Activated T-helper 1 cell treated with anti-CD3 and anti-CD28 coated beads, Interleukin-12 subunit alpha, Interleukin-12 subunit beta, Interleukin-2, Interleukin-4 antibody, amounts not matched to agents 30 ng/mL and 10 ng/mL and 1 ng/mL, durations not matched to agents 14 hours and 24 hours and 36 hours (primary cell): ENCODE measurements around the gene ETS1. TPM values are rescaled to one million over a fixed set of nuclear protein-coding genes. Genes with fewer than 3 reads are reported as not detected.

Source experiments
- DNase-seq: peaks from one replicate; pipeline ENCODE4 v3.0.0; 2021; ENCODE audit warnings: low spot score
- H3K27ac Mint-ChIP-seq: one replicate; pipeline ENCODE4 v1.8.0; 2021; ENCODE audit warnings: mild to moderate bottlenecking, mixed read lengths
- H3K27me3 Mint-ChIP-seq: one replicate; pipeline ENCODE4 v1.8.0; 2022; ENCODE audit warnings: mild to moderate bottlenecking, moderate library complexity, mixed read lengths; ENCODE audit not compliant: insufficient read depth
- H3K36me3 Mint-ChIP-seq: one replicate; pipeline ENCODE4 v1.8.0; 2021; ENCODE audit warnings: low read depth, mixed read lengths
- H3K4me1 Mint-ChIP-seq: one replicate; pipeline ENCODE4 v1.8.0; 2021; ENCODE audit warnings: low read depth, mixed read lengths
- H3K4me3 Mint-ChIP-seq: one replicate; pipeline ENCODE4 v1.8.0; 2021; ENCODE audit warnings: mild to moderate bottlenecking, moderate library complexity, mixed read lengths
- H3K9me3 Mint-ChIP-seq: one replicate; pipeline ENCODE4 v1.8.0; 2021; ENCODE audit warnings: mixed read lengths
- intact Hi-C: fragments of 100-400 bp; cut with micrococcal nuclease; formaldehyde crosslinking; loops from one replicate; pipeline ENCODE4 v1.15.1; 2024
- total RNA-seq: library from RNA; stranded (reverse); gene quantifications from 2 replicates; pipeline ENCODE4 v1.2.3, GENCODE V29; 2022

ETS1 gene, protein sequence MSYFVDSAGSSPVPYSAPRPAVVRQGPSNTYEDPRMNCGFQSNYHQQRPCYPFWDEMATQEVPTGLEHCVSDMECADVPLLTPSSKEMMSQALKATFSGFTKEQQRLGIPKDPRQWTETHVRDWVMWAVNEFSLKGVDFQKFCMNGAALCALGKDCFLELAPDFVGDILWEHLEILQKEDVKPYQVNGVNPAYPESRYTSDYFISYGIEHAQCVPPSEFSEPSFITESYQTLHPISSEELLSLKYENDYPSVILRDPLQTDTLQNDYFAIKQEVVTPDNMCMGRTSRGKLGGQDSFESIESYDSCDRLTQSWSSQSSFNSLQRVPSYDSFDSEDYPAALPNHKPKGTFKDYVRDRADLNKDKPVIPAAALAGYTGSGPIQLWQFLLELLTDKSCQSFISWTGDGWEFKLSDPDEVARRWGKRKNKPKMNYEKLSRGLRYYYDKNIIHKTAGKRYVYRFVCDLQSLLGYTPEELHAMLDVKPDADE
- total RNA-seq: 609 and 619 TPM in 2 replicates

DNA sequence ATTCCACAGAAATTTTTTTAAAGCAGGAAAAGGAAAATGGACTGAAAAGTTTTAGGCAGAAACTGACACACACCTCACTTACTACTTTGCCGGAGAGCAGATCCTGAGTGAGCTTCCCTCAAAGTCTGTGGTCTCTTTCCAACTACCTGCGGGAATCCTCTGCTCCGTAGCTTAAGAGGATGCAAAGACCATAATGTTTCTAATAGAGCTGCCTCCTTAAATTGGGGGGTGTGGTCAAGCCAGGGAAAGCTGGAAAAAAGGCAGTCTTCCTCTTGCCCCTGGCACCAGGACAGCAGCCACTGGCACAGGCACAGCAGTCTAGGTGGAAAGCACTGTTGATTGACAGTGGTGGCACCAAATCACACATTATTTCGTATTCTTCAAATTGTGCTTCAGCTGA, at the start of gene ETS1:
Gene ETS1 (minus strand): TSS at position 144 of the 400 bp plus-strand sequence. CDS start 14,428 bp downstream, outside the sequence.
- intact Hi-C loops: no loop called here
- Mint-ChIP-seq H3K36me3 (no peaks in the 10 kb centered on the region), H3K4me1 (peaks cover 19% of the 10 kb centered on the region), H3K9me3 (peaks cover 3% of the 10 kb centered on the region), H3K27ac (no peak within 1 kb of the TSS), H3K4me3 (no peak within 1 kb of the TSS), H3K27me3 (peaks cover 11% of the 10 kb centered on the region)
- DNase-seq: no peak

DNA sequence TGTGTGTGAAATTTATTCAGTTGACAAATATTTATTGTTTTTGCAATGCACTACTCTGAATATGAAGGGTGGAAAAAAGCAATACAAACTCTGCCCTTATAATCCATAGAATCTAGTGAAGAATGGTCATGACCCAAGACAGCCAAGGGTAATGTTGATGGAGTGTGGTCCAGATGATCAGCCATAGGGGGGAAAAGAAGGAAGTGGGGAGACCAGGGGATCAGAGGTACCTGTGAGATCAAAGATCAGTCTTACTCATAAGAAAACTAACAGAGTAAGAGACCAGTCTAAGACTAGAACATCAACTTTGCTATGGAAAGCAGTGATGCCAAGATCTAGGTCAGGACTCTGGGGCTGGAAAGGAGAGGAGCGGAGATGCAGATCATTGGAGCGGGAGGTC, 47.0 kb upstream of the ETS1 start:
- peaks cover 7% of the 10 kb centered on the region for H3K27me3 Mint-ChIP-seq
- no peaks in the 10 kb centered on the region for H3K9me3 Mint-ChIP-seq
- DNase-seq: no peak
- peak overlapping the region; percentile 41 for H3K27ac Mint-ChIP-seq
- no peak overlapping the region for H3K4me3 Mint-ChIP-seq
- H3K4me1 Mint-ChIP-seq: peaks cover 38% of the 10 kb centered on the region
- H3K36me3 Mint-ChIP-seq: peaks cover 3% of the 10 kb centered on the region
- intact Hi-C loops: no loop called here

DNA sequence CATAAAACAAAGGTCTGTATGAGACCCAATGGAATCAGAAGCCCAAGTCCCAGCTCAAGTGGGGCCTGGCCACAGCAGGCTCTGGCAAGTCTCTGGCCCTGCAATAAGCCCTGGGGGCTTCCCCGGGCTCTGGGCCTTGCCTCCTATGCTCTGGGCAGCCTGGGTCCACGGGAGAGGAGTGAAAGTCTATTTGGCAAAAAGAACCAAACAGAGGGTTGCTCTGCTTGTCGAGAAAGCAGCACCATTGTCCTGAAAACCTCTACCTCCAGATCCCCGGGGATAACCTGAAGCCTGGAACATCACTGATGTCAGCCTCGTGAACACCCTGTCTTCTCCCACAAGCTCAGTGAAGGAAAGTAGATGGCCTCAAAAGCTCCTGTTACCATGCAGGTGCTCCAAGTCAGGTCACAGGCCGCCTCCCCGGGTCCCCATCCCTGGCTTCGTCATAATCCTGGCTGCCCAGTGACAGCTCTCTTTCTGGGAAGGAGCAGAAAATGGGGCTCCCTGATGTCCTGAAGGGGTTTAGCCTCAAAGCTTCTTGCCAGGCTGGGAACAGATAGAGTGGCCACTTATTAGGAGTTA, 46.1 kb upstream of the ETS1 start:
- intact Hi-C loops: no loop called here
- H3K27me3 Mint-ChIP-seq: peaks cover 5% of the 10 kb centered on the region
- H3K4me1 Mint-ChIP-seq: peaks cover 47% of the 10 kb centered on the region
- no peak overlapping the region for H3K4me3 Mint-ChIP-seq
- H3K36me3 Mint-ChIP-seq: peaks cover 1% of the 10 kb centered on the region
- no peaks in the 10 kb centered on the region for H3K9me3 Mint-ChIP-seq
- no peak overlapping the region for H3K27ac Mint-ChIP-seq
- DNase-seq: no peak

DNA sequence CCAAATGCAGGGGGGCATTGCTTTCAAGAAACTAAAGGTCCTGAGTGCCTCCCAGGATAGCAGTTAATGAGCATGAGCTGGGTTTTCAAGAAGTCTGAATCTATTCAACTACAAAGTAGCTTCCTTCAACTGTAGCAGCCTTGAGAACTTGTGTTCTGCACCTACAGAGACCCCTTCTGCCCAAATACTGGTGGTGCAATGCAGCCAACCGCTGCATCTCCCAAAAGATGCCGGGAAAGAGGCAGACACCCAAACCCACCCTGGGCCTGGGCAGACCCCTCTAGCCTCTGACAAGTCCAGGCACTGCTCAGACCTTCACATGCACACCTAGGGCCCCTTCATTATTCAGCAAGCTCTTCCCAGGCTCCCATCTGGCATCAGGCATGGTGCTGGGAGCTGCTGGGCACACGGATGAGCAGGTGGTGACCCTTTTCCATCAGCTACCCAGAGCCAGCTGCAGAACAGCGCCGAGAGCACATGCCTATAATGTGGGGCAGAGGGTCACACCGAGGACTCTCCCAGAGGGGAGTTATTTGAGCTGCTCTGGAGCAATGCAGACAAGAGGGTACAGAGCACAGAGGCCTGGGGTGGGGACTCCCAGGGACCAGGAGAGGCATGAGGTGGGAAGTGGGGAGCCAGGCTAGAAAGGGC, 44.9 kb upstream of the ETS1 start:
- no peak overlapping the region for H3K4me3 Mint-ChIP-seq
- H3K27me3 Mint-ChIP-seq: peaks cover 5% of the 10 kb centered on the region
- peaks cover 59% of the 10 kb centered on the region for H3K4me1 Mint-ChIP-seq
- H3K9me3 Mint-ChIP-seq: no peaks in the 10 kb centered on the region
- DNase-seq: peak; percentile 28
- peak overlapping the region; percentile 5 for H3K27ac Mint-ChIP-seq
- H3K36me3 Mint-ChIP-seq: peaks cover 1% of the 10 kb centered on the region
- intact Hi-C loops: loop anchor here (1.0 kb wide), 1 partner anchor 601 kb away; no protein-coding TSS in a partner anchor

DNA sequence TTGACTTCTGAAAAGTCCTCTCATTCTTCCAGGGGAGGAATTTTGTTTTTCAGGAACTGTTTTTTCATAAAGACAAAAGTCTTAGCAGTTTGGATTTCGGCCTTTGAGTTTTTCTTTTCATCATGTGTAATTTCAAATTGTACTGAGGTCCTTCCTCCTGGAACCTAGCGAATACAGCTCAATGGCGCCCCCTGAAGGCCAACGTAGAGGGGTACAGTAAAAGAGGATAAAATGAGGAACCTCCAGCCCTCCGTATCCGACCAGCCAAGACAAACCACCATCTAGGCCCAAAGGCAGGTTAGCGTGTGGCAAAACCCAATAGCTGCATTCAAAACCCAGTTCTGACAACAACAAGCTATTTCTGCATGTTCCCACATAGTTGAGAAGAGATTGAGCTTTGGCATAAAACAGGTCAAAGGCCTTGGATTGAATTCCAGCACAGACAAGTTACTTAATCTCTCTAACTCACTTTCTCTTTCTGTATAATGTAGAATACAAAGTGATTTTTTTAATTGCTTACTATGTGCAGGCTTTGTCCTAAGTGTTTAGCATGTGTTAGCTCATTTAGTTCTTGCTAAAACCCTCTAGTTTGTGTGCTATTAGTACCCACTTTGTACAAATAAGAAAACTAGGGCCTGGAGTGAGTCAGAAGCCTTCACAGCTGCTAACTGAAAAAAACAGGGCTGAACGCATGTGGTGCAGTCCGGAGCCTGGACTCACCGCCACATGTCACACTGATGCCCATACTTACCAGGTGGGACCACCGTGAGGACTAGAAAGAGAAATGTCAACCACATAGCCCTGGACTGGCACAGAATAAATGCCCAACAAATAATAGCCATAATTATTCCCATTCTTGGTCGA, 43.2 kb upstream of the ETS1 start:
- peak; percentile 81 for DNase-seq
- peaks cover 4% of the 10 kb centered on the region for H3K36me3 Mint-ChIP-seq
- no peaks in the 10 kb centered on the region for H3K9me3 Mint-ChIP-seq
- intact Hi-C loops: loop anchor here (1.0 to 2.0 kb wide), 12 partner anchors 64 to 591 kb away; partner anchors contain the start of gene FLI1
- peaks cover 76% of the 10 kb centered on the region for H3K4me1 Mint-ChIP-seq
- H3K4me3 Mint-ChIP-seq: peak overlapping the region; percentile 76
- peaks cover 4% of the 10 kb centered on the region for H3K27me3 Mint-ChIP-seq
- H3K27ac Mint-ChIP-seq: peak overlapping the region; percentile 96

DNA sequence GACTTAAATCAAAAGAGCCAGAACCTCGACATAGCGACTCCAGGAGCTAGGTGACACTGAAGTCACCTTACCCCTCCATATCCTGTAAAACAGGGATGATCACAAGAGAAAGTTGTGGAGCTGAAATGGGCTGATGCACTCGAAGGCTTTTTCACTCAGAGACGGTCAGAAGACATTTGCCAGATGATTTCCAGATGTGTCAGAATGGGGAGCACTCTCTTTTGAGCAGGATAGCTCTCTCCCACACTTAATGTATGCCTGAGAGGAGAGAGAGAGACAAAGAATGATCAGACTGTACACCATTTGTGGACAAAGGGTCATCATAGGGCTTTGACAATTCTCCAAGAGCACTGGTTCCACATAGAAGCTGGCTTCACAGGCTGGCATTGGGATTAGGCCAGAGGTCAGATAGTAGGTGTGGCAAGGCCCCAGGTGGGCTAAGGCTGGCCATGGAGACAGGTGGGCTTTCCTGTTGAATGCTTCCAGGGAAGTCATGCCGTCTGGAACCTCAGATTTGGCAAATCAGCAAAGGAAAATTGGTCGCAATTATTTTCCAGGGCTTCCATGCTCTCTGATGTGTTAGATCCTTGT, 42.3 kb upstream of the ETS1 start:
- Mint-ChIP-seq H3K9me3 (no peaks in the 10 kb centered on the region), H3K4me3 (peak overlapping the region; percentile 76), H3K27ac (peak overlapping the region; percentile 96), H3K36me3 (peaks cover 4% of the 10 kb centered on the region), H3K27me3 (peaks cover 1% of the 10 kb centered on the region), H3K4me1 (peaks cover 83% of the 10 kb centered on the region)
- intact Hi-C loops: loop anchor here (1.0 to 2.0 kb wide), 13 partner anchors 65 to 590 kb away; partner anchors contain the start of gene FLI1
- DNase-seq: no peak

DNA sequence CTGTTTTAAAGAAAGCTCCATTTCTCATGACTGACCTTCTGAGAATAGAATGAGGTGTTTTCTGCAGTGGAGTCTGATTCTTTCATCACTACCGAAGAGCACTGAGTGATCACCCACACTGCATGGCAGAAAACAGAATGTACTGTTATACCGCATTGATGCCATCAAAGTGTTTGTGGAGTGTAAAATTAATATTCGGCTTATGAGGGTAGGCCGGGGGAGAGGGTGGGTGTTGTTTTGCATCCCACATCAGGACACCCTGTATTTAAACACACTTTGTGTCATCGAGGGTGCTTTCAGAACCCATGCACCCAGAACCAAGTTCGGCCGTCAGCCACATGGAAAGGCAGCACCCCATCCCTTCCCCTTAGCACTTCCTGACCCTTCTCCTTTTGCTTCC, 41.3 kb upstream of the ETS1 start:
- peak overlapping the region; percentile 96 for H3K27ac Mint-ChIP-seq
- intact Hi-C loops: loop anchor here (1.0 to 2.0 kb wide), 7 partner anchors 48 to 396 kb away; no protein-coding TSS in a partner anchor
- no peaks in the 10 kb centered on the region for H3K9me3 Mint-ChIP-seq
- H3K4me3 Mint-ChIP-seq: peak overlapping the region; percentile 76
- DNase-seq: no peak
- H3K36me3 Mint-ChIP-seq: peaks cover 3% of the 10 kb centered on the region
- peaks cover 87% of the 10 kb centered on the region for H3K4me1 Mint-ChIP-seq
- no peaks in the 10 kb centered on the region for H3K27me3 Mint-ChIP-seq

DNA sequence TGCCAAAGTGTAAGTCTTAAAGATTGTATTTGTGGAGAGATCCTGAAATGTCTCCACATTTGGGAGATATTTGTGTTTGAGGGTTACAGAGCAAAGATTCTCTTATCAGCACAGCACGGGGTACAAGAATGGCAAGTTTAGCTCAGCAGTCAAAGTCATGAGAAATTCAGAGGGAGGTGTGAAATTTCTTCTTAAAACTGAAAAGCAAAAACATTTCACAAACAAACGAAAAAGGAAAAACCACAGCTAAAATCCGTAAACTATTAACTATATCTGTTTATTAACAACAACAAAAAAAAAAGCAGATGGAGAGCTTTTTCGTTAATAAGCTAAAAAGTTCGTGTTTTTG, 40.9 kb upstream of the ETS1 start:
- H3K27ac Mint-ChIP-seq: peak overlapping the region; percentile 96
- peaks cover 3% of the 10 kb centered on the region for H3K36me3 Mint-ChIP-seq
- H3K9me3 Mint-ChIP-seq: no peaks in the 10 kb centered on the region
- peak overlapping the region; percentile 76 for H3K4me3 Mint-ChIP-seq
- no peak for DNase-seq
- no peaks in the 10 kb centered on the region for H3K27me3 Mint-ChIP-seq
- intact Hi-C loops: loop anchor here (1.0 to 2.0 kb wide), 7 partner anchors 48 to 396 kb away; no protein-coding TSS in a partner anchor
- H3K4me1 Mint-ChIP-seq: peaks cover 91% of the 10 kb centered on the region

DNA sequence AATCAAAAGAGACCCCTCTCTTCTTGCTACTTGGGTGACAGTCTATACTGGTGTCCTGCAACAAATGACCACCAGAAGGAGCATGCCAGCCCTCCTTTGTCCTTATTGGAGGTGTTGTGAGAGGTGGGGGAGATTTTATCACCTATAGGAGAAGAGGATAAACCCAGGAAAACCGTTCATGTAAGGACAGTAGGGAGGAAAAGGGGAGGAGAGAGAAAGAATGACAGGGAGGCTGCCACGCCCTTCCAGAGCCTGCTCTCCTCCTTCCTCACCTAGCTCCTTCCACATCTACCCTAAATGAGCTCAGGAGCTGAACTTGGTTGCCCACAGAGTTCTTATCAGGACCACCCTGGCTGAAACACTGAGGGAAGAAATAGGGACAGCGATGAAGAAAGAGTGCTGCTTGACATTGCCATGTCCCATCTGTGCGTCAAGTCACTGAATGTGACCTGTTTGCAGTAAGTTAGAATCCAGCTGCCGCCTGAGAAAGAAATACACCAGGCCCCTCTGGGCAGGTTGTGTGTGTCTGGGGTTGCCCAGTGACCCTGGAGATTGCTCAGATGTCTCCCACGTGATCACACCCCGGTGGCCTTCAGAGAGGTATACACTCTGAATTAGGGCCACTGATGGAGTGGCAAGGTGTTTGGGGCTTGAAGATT, 40.4 kb upstream of the ETS1 start:
- intact Hi-C loops: loop anchor here (1.0 to 2.0 kb wide), 7 partner anchors 47 to 395 kb away; no protein-coding TSS in a partner anchor
- Mint-ChIP-seq H3K36me3 (peaks cover 3% of the 10 kb centered on the region), H3K4me1 (peaks cover 96% of the 10 kb centered on the region), H3K4me3 (peak overlapping the region; percentile 76), H3K27ac (peak overlapping the region; percentile 96), H3K27me3 (no peaks in the 10 kb centered on the region), H3K9me3 (no peaks in the 10 kb centered on the region)
- no peak for DNase-seq

DNA sequence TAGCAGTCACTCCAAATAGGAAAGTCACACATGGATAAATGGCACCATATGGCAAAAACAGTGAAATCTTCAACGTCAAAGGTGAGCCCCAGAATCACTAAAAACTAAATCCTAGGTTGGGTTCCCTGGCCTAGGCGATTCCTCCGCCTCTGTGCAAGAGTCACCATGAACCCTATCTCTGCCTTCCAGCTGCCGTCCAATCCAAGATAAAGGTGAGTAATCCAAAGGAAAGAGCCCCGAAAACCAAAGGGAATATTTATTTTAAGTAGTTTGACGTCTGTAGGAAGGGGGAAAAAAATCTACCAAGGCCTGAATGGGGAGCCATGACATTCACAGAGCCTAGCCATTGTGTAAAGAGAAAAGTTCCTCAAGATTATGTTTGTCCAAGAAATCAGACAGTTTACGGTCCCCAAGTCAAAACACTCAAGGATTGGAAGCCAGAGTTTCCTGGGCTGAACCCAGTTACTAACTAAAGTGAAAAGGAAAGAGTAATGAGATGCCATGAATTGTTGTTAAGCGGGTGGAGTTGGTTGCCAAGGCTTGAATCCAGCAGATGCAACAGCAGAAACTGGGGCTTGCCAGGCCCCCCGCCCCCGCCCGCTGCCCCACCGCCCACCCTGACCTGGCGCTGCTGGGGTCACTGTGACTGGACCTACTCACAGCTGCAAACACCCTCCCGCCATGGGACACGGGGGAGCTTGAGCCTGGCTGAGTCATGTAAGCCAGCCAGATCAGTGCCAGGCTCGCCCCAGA, 39.7 kb upstream of the ETS1 start:
- no peaks in the 10 kb centered on the region for H3K27me3 Mint-ChIP-seq
- DNase-seq: no peak
- peak overlapping the region; percentile 76 for H3K4me3 Mint-ChIP-seq
- H3K4me1 Mint-ChIP-seq: peaks cover 100% of the 10 kb centered on the region
- H3K36me3 Mint-ChIP-seq: peaks cover 3% of the 10 kb centered on the region
- intact Hi-C loops: no loop called here
- no peaks in the 10 kb centered on the region for H3K9me3 Mint-ChIP-seq
- peak overlapping the region; percentile 97 for H3K27ac Mint-ChIP-seq

DNA sequence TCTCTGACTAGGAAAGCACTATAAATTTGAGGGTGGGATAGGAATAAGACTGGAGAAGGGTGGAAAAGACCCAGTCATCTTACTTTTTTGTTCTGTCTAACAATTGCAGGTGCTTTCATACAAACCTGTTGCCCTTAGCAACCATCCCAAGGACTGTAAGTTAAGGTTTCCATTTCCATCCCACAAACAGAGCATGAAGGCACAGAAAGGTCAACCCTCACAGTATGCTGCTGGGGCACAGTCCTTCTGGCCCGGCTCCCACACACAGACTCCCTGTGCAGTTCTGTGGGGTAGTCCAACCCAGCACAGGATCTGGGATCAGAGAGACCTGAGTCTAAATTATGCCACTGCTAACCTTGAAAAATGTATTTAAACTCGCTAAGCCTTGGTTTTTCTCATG, 38.4 kb upstream of the ETS1 start:
- peaks cover 3% of the 10 kb centered on the region for H3K36me3 Mint-ChIP-seq
- intact Hi-C loops: no loop called here

More for the DNA sequence above, 38.4 kb upstream of the ETS1 start:
- Mint-ChIP-seq H3K4me1 (peaks cover 94% of the 10 kb centered on the region), H3K27ac (peak overlapping the region; percentile 97), H3K4me3 (peak overlapping the region; percentile 75), H3K9me3 (no peaks in the 10 kb centered on the region), H3K27me3 (no peaks in the 10 kb centered on the region)
- no peak for DNase-seq
